ENCODE results near the gene ITIH2.
"Not testable (repeated sequence)": the region's sequence is repeated elsewhere in the genome, so short reads cannot be mapped to it uniquely, and the experiment has no call there.

The ITIH2 gene

DNA sequence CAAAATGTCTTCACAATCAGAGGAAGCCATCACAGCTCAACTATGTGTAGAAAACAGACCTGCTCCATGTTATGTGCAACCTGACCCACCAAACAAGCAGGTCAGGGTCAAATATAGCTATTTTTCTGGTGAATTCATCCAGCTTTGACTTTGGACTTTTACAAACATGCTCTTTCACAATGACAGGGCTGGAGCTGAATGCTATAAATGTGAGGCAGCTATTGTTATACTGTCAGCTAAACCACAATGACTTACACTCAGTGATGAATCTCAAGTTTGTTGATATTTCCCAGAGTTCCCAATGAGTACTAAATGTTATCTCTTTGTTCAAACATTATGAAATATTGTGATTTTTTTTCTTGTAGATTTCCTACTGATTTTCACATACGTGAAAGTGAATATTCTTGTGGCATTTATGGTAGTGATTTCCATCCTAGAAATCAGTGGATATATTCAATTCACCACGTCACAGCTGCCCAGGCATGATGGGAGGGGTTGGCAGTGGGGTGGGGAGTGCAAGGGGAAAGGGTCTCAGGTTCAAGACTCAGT lies 2.5 kb upstream of the ITIH2 start:
- DNase-seq = no peak

DNA sequence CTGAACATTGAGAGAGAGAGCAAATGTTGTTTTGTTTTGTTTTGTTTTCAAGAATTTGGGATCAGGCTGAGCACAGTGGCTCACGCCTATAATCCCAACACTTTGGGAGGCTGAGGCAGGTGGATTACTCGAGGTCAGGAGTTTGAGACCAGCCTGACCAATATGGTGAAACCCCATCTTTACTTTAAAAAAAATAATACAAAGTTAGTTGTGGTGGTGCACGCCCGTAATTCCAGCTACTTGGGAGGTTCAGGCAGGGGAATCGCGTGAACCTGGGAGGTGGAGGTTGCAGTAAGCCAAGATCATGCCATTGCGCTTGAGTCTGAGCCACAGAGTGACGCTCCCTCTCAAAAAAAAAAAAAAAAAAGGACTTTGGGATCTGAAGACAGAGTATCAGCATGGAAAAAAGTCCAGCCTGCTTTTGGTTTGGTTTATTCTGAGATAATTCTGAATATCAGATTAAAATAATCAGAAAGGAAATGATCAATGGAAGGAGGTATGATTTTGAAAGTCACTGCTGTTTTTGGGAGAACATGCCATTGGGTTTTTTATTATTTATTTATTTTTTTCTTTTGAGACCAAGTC lies 1.9 kb upstream of the ITIH2 start:
- no peak for DNase-seq

- DNase-seq = no peak
These were observed 766 bp upstream of the ITIH2 start for GRCh38 chr10:7702288-7702812.

DNA sequence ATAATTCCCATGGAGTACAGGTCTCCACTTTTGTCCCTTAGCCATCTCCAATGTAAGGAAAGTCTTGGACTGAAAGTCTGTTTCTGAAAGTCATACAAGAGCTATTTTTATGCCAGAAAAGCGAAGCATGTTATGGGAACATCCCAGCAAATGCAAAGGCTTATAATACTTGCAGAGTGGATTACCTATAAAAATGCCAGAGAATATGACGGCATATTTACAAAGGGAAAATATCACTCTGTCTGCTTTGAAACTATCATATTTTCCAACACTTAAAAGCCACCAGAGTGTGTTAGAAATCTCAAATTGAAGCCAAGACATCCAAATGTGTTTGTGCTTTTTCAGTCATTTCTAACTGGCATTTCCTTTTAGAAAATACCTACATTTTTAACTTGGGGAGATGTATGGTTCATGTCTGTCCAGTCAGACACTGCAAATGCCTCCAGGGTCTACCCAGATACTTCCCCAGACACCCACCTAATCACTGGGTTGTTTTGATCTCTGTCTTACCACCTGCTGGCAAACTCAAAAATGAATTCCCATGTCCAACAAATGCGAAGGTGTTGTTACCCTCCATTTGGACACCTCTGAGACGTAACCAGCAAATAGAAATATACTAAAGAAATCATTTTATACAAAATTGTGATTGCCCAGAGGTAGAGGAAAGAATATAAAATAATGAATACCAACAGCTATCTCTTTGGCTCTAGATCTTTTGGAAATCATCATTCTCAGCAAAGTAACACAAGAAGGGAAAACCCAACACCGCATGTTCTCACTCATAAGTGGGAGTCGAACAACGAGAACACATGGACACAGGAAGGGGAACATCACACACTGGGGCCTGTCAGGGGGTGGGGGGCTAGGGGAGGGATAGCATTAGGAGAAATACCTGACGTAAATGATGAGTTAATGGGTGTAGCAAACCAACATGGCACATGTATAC lies 1.2 kb downstream of the ITIH2 start:
- no peak for DNase-seq

GRCh38 chr10:7705341-7705740 lies 2.2 kb downstream of the ITIH2 start:
- no peak for DNase-seq

- DNase-seq = no peak
These were observed 3.5 kb downstream of the ITIH2 start for GRCh38 chr10:7706534-7707073.

- DNase-seq = no peak
These were observed 4.0 kb downstream of the ITIH2 start for GRCh38 chr10:7707102-7707501.

DNA sequence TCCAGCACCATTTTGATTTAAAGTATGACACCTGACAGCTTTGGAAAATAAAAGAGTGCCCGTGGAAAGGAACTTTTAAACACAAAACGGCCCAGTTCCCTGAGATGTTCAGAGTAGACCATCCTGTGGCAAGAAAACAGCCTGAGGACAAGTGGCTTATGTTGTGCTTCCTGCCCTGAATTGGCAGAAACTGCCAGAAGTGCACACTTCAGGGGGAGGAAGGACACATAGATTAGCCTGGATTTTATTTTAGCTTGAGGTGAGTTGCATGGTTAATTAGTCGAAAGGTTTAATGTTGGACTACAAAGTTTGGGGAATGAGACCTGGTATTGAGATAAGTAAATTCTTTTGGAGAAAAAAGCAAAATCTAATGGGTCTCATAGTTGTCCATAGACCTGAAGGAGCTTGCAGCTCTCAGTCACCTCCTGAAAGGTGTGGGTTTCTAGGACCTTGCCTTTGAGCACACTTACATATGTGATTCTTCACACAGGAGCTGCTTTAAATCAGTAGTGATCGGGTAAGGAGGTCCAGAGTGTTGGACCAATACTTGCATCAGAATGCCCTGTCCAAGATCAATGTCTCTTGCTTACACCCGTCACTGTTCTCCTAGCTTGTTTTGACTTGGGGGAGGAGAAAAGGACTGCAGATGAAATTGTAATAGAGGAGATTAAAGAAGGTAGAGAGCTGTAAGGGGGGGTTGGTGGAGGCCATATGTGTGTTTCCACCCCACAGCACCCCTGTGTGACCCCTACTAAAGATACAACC lies 4.9 kb downstream of the ITIH2 start:
- no peak for DNase-seq

- no peak for DNase-seq
These were observed 5.7 kb downstream of the ITIH2 start for GRCh38 chr10:7708832-7709231.

DNA sequence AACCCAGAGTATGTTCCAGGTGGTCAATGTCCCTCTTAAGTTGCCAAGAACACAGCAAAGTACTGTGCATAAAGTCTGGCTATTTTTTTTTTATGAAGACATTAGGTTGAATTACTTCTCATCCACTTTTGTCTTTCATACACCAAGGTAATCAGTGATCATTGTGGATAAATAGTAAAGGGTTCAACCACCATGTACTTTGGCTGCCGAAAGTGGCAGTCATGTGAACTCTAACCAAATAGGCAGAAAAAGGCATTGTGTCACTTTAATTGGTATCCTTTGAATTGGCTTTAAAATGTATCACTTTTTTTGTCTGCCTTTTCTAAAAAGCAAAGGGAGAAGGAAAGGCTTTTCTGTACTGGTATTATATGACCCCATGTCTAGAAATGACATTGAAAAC lies 7.3 kb downstream of the ITIH2 start:
- DNase-seq = no peak

DNA sequence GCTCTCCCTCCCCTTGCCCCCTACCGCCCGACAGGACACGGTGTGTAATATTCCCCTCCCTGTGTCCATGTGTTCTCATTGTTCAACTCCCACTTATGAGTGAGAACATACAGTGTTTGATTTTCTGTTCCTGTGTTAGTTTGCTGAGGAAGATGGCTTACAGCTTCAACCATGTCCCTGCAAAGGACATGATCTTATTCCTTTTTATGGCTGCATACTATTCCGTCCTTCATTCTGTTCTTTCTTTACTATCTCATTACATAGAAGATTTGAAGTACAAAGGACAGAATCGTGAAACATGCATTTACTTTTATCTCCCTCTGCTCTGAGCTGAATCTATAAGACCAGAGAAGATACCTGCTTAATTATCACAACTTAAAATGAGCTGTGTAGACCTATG lies 8.0 kb downstream of the ITIH2 start:
- not testable (repeated sequence) for DNase-seq

- no peak for DNase-seq
These were observed 12.4 kb downstream of the ITIH2 start for GRCh38 chr10:7715515-7715914.

DNA sequence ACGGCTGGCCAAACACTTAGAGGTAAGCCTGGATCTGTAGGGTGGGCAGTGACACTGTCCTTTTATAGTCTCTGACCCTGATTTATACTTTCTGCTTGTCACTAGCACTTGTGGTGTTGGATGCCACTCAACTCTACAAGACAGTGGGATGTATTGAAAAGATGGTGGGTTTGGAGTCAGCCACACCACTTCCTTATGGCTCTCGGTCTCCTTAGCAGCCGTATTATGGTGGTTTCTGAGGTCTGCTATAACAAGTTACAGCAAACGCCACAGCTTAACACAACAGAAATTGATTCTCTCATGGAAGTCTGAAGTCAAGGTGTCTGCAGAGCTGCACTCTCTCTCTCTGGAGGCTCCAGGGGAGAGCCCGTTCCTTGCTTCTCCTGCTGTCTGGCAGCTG lies 14.7 kb downstream of the ITIH2 start:
- no peak for DNase-seq

DNA sequence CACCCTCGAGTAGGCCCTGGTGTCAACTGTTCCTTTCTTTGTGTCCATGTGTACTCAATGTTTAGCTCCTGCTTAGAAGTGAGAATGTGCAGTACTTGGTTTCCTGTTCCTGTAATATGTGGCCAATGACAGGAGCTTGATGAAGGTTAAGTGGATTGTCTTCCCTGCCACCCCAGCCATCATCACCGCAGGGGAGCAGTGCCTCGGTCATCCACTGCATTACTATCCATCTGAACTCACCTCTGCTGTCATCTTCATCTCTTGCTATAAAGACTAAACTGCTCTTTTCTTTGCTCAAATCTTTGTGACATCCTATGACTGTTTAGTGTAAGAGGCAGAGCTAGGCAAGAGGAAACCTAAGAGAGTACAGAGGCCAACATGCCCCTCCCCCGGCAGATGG lies 15.6 kb downstream of the ITIH2 start:
- DNase-seq = no peak

DNA sequence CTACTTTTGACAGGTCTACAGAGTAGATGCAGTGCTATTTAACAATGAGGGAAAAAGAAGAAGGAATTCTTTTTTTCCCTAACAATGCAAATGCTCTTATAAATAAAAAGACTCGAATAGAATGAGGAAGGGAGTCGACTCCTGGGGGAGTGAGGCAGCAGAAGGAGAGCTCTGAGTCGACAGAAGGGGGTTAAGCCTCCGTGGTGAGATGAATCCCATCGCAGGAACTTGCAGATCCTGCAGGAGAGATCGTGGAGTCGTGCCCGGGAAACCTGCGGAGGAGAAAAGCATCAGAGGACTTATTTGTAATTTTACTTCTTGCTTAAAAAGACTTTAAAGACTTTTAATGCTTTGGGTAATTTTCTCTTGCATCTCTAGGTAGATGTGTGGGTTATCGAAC lies 17.4 kb downstream of the ITIH2 start:
- DNase-seq = no peak

- no peak for DNase-seq
These were observed 19.9 kb downstream of the ITIH2 start for GRCh38 chr10:7722927-7723529.

DNA sequence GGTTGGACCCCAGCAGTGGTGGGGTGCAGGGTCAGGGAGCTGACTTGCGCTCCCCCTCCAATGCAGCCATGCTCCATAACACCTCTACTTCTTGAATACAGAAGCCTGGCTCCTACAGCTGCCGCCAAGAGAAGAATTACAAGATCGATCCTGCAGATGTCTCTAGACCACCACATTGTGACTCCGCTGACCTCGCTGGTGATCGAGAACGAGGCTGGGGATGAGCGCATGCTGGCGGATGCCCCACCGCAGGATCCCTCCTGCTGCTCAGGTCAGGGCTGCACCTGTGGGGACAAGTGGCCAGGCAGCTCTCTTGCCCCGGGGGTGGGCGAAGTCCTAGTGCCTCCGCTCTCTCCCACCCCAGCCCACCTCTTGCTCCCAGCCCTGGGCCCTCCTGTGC lies 31.7 kb downstream of the ITIH2 start:
- no peak for DNase-seq

- DNase-seq = peak in 1 of 2 experiments; percentile 37
These were observed 35.7 kb downstream of the ITIH2 start for GRCh38 chr10:7738536-7739407.

GRCh38 chr10:7744307-7744706 lies 41.2 kb downstream of the ITIH2 start:
- DNase-seq = no peak

GRCh38 chr10:7748637-7749036 lies 45.5 kb downstream of the ITIH2 start:
- DNase-seq = not testable (repeated sequence)

- DNase-seq = no peak
These were observed 47.1 kb downstream of the ITIH2 start for GRCh38 chr10:7750222-7750621.

Data from SHP77 (cell line).